Adrenal gland (tissue), 12 donors: Measurements from ENCODE around the gene SACM1L. TPM values are rescaled to one million over a fixed set of nuclear protein-coding genes. Genes with fewer than 3 reads are reported as not detected.

Experiments used
- DNase-seq, 7 donors: peaks; one replicate each; pipeline ENCODE4 v3.0.0-alpha.2; 2019 to 2020
- H3K27ac ChIP-seq, 5 donors: fragments of 200-600 bp; sonication (generic) in 4 of 5; 1 replicate in 3 of 5; 2 replicates in 2 of 5; pipeline versions ENCODE4 v1.5.1 to v1.8.0; 2016 to 2020; ENCODE audit warnings: mild to moderate bottlenecking in 1 of 5
- H3K27me3 ChIP-seq: fragments of 200-600 bp; 2 replicates; pipeline ENCODE4 v1.8.0; 2021
- H3K36me3 ChIP-seq, 2 donors: fragments of 200-600 bp; replicated peaks in 1 of 2; 1 replicate in 1 of 2; 2 replicates in 1 of 2; pipeline versions ENCODE4 v1.5.1 to v1.8.0; 2018 to 2022
- H3K4me1 ChIP-seq, 2 donors: fragments of 200-600 bp; replicated peaks in 1 of 2; 1 replicate in 1 of 2; 2 replicates in 1 of 2; pipeline versions ENCODE4 v1.5.1 to v1.8.0; 2018 to 2021
- H3K4me3 ChIP-seq, 4 donors: fragments of 200-600 bp; sonication (generic) in 3 of 4; one replicate each; pipeline ENCODE4 v1.5.1; 2016 to 2018
- H3K9me3 ChIP-seq, 3 donors: fragments of 200-600 bp; sonication (generic) in 1 of 3; replicated peaks in 1 of 3; 1 replicate in 2 of 3; 2 replicates in 1 of 3; pipeline versions ENCODE4 v1.5.1 to v1.8.0; 2016 to 2021
- POLR2A ChIP-seq, 2 donors: fragments of 450-650 bp; IDR thresholded peaks; one replicate each; pipeline ENCODE4 v1.6.1; 2017; ENCODE audit warnings: antibody characterized with exemption in 2 of 2, mild to moderate bottlenecking in 2 of 2, moderate library complexity in 1 of 2
- whole genome bisulfite sequencing, 4 donors: extraction: QIAGEN DNeasy Blood & Tissue Kit in 2 of 4; methylation state at CpG; one replicate each; pipeline versions ENCODE4 v1.1.5 to v1.1.7; 2013 to 2017; 5-methylcytosine and 5-hydroxymethylcytosine counted together
- intact Hi-C, 2 donors: fragments of 100-400 bp; cut with DNase I; formaldehyde crosslinking; loops; one replicate each; pipeline versions ENCODE4 v1.14.1 to v1.15.0; 2022 to 2023
- polyA plus RNA-seq, 3 donors: library from polyadenylated mRNA; stranded (reverse); fragments of 200-250 nt in 2 of 3; fragments of 350-450 nt in 1 of 3; fragmentation: Illumina TruSeq in 1 of 3; extraction: RNeasy Lipid Tissue Mini Kit (QIAGEN cat#74804) in 1 of 3; gene quantifications; one replicate each; pipeline ENCODE4 v1.2.3, GENCODE V29; 2013 to 2014
- total RNA-seq, 9 donors: library from RNA; depleted of rRNA in 4 of 9; stranded (reverse); fragments of >200 nt in 4 of 9; fragments of 120-200 nt in 1 of 9; fragmentation: NEBNext Ultra II Directional in 1 of 9; extraction: Animal tissue kit (Norgen Biotek cat#: 25700) in 1 of 9; gene quantifications; one replicate each; pipeline versions ENCODE4 v1.1.0 to v1.2.4, GENCODE V29; 2013 to 2023
- TF ChIP-seq, protein P1 (sequence below), 6 experiments: fragments of 450-650 bp in 4 of 6; fragments of 200-600 bp in 2 of 6; sonication (generic) in 1 of 6; IDR thresholded peaks; 1 replicate in 5 of 6; 2 replicates in 1 of 6; pipeline versions ENCODE4 v1.5.1 to v1.8.0; 2016 to 2021; ENCODE audit warnings: antibody characterized with exemption in 6 of 6, mild to moderate bottlenecking in 2 of 6, moderate library complexity in 1 of 6
- donor health status: healthy with polysubstance abuse.
- donor health status: Bipolar disorder and iron deficiency.
- donor health status: DM: yes; HTN: yes; CAD: no.
- donor health status: DM: no; HTN: no; CAD: no.
- donor health status: DM: no; HTN: no; CAD: no.
- donor health status: DM: yes; HTN: yes; CAD: no.

SACM1L gene
- total and polyA plus RNA-seq, 12 donors: 22.5 to 63.2 (median 44.8) TPM

- intact Hi-C loops: no loop called here
- no peaks in the 10 kb centered on the region for H3K36me3 ChIP-seq
- H3K4me3 ChIP-seq: no peak overlapping the region
- peaks cover 0 to 5% (median 0%) of the 10 kb centered on the region in 3 donors for H3K9me3 ChIP-seq
- no peak for DNase-seq
- H3K27me3 ChIP-seq: peaks cover 30% of the 10 kb centered on the region
- H3K4me1 ChIP-seq: peaks cover 10 to 14% of the 10 kb centered on the region in 2 donors
- no peak overlapping the region for H3K27ac ChIP-seq
- no peak for TF ChIP-seq POLR2A (IDR thresholded peaks at IDR 0.05)
- TF ChIP-seq, protein P1, sequence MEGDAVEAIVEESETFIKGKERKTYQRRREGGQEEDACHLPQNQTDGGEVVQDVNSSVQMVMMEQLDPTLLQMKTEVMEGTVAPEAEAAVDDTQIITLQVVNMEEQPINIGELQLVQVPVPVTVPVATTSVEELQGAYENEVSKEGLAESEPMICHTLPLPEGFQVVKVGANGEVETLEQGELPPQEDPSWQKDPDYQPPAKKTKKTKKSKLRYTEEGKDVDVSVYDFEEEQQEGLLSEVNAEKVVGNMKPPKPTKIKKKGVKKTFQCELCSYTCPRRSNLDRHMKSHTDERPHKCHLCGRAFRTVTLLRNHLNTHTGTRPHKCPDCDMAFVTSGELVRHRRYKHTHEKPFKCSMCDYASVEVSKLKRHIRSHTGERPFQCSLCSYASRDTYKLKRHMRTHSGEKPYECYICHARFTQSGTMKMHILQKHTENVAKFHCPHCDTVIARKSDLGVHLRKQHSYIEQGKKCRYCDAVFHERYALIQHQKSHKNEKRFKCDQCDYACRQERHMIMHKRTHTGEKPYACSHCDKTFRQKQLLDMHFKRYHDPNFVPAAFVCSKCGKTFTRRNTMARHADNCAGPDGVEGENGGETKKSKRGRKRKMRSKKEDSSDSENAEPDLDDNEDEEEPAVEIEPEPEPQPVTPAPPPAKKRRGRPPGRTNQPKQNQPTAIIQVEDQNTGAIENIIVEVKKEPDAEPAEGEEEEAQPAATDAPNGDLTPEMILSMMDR (IDR thresholded peaks at IDR 0.05): no peak
- WGBS, 4 donors: 74 to 95% (median 88%) methylated on average over 2 of the region's 2 CpGs
Measured at GRCh38 chr3:45792036-45792435, 102.8 kb downstream of the SACM1L start.

- intact Hi-C loops: no loop called here
- Histone ChIP-seq H3K4me1 (peaks cover 10 to 14% of the 10 kb centered on the region in 2 donors), H3K27me3 (peaks cover 36% of the 10 kb centered on the region), H3K4me3 (no peak overlapping the region), H3K9me3 (peaks cover 0 to 5% (median 0%) of the 10 kb centered on the region in 3 donors), H3K27ac (no peak overlapping the region), H3K36me3 (no peaks in the 10 kb centered on the region)
- TF ChIP-seq, protein P1 (IDR thresholded peaks at IDR 0.05): no peak
- TF ChIP-seq POLR2A (IDR thresholded peaks at IDR 0.05): no peak
- DNase-seq: no peak
- 80 to 95% (median 88%) methylated on average over 2 to 7 of the region's 7 CpGs for WGBS, 4 donors
Measured at GRCh38 chr3:45792516-45793172, 103.4 kb downstream of the SACM1L start.

- TF ChIP-seq POLR2A (IDR thresholded peaks at IDR 0.05): no peak
- TF ChIP-seq, protein P1 (IDR thresholded peaks at IDR 0.05): no peak
- Histone ChIP-seq H3K36me3 (no peaks in the 10 kb centered on the region), H3K4me1 (peaks cover 10 to 14% of the 10 kb centered on the region in 2 donors), H3K27me3 (peaks cover 40% of the 10 kb centered on the region), H3K27ac (no peak overlapping the region), H3K4me3 (no peak overlapping the region), H3K9me3 (peaks cover 0 to 4% (median 0%) of the 10 kb centered on the region in 3 donors)
- no peak for DNase-seq
- WGBS, 4 donors: 64 to 77% (median 71%) methylated on average over 9 of the region's 9 CpGs
- intact Hi-C loops: no loop called here
Measured at GRCh38 chr3:45793482-45794176, 104.4 kb downstream of the SACM1L start.

- Histone ChIP-seq H3K27me3 (peaks cover 44% of the 10 kb centered on the region), H3K36me3 (no peaks in the 10 kb centered on the region)
- intact Hi-C loops: no loop called here
Measured at GRCh38 chr3:45794177-45794560, 105.0 kb downstream of the SACM1L start.

More at GRCh38 chr3:45794177-45794560, 105.0 kb downstream of the SACM1L start:
- whole genome bisulfite sequencing, 4 donors: 93 to 97% (median 95%) methylated on average over 5 of the region's 5 CpGs
- no peak for TF ChIP-seq POLR2A (IDR thresholded peaks at IDR 0.05)
- TF ChIP-seq, protein P1 (IDR thresholded peaks at IDR 0.05): no peak
- Histone ChIP-seq H3K4me3 (no peak overlapping the region), H3K9me3 (no peaks in the 10 kb centered on the region), H3K4me1 (peaks cover 10 to 14% of the 10 kb centered on the region in 2 donors), H3K27ac (no peak overlapping the region)
- no peak for DNase-seq
